ACC112 (cell line): ENCODE data around the gene SLC22A16.

Experiments
- H2AFZ ChIP-seq: fragments of 200-600 bp; sonication (generic); one replicate; pipeline ENCODE4 v1.6.0; 2017; ENCODE audit warnings: antibody characterized with exemption, low read length; ENCODE audit not compliant: unreplicated experiment
- H3K27ac ChIP-seq: fragments of 200-600 bp; sonication (generic); 2 replicates; pipeline ENCODE4 v1.5.1; 2014; ENCODE audit warnings: low read depth, mild to moderate bottlenecking, antibody characterized with exemption, low read length, moderate library complexity
- H3K27me3 ChIP-seq: fragments of 200-600 bp; sonication (generic); 2 replicates; pipeline ENCODE4 v1.6.1; 2014; ENCODE audit warnings: mild to moderate bottlenecking, antibody characterized with exemption, low read length, moderate library complexity, mixed read lengths; ENCODE audit not compliant: insufficient read depth
- H3K36me3 ChIP-seq: fragments of 200-600 bp; sonication (generic); 2 replicates; pipeline ENCODE4 v1.6.1; 2016; ENCODE audit warnings: mild to moderate bottlenecking, antibody characterized with exemption, low read length, moderate library complexity, mixed read lengths; ENCODE audit not compliant: insufficient read depth
- H3K4me1 ChIP-seq: fragments of 200-600 bp; sonication (generic); one replicate; pipeline ENCODE4 v1.6.1; 2016; ENCODE audit warnings: low read length, mixed read lengths; ENCODE audit not compliant: insufficient read depth, unreplicated experiment, control insufficient read depth
- H3K4me3 ChIP-seq: fragments of 200-600 bp; sonication (generic); 2 replicates; pipeline ENCODE4 v1.5.1; 2014; ENCODE audit warnings: mild to moderate bottlenecking, low read depth, low read length
- H3K79me2 ChIP-seq: fragments of 200-600 bp; sonication (generic); one replicate; pipeline ENCODE4 v1.6.0; 2016; ENCODE audit warnings: low read length; ENCODE audit not compliant: control insufficient read depth, unreplicated experiment, insufficient read depth

Gene SLC22A16

DNA sequence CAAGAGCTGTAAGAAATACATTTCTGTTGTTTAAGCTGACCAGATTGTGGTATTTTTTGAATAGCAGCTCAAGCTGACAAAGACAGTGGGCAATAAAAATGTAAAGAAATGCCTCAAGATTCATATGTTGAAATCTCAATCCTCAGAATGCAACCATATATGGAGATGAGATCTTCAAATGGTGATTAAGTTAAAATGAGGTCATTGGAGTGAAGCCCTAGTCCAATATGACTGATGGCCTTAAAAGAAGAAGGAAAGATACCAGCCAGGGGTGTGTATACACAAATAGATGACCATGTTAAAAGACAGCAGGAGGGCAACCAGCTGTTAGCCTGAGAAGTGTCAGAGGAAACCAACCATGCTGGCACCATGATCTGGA lies 54.0 kb downstream of the SLC22A16 start:
- Histone ChIP-seq H3K79me2 (no peaks in the 10 kb centered on the region), H3K4me1 (no peaks in the 10 kb centered on the region), H3K27me3 (peaks cover 70% of the 10 kb centered on the region), H3K4me3 (no peak overlapping the region), H3K36me3 (no peaks in the 10 kb centered on the region), H2AFZ (no peak overlapping the region), H3K27ac (no peak overlapping the region)

DNA sequence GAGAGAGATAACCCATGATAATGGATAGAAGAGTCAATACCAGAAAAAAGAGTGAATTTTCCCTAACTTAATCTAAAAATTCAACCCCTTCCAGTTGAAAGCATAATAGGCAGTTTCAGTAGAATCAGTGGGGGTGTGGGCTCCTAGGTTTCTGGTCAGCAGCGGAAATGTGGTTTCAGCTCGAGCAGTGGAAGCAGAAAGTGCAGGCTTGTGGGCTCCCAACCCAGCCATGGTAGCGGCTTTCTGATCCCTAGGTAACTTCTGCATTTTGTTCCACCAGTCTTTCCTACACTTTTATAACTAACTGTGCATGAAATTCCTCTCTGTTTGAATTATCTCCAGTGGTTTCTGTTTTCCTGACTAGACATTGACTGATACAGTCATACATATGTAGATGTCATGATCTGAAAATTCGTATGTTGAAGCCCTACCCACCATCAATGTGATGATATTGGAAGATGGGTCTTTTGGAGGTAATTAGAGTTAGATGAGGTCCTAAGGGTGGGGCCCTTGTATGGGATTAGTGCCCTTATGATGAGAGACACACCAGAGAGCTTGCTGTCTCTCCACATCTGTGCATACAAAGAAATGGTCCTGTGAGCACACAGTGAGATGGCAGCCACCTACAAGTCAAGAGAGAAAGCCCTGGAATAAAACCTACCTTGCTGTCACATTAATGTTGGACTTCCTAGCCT lies 54.5 kb downstream of the SLC22A16 start:
- Histone ChIP-seq H3K79me2 (no peaks in the 10 kb centered on the region), H3K4me1 (no peaks in the 10 kb centered on the region), H3K4me3 (no peak overlapping the region), H3K27ac (no peak overlapping the region), H2AFZ (no peak overlapping the region), H3K27me3 (peaks cover 67% of the 10 kb centered on the region), H3K36me3 (no peaks in the 10 kb centered on the region)

DNA sequence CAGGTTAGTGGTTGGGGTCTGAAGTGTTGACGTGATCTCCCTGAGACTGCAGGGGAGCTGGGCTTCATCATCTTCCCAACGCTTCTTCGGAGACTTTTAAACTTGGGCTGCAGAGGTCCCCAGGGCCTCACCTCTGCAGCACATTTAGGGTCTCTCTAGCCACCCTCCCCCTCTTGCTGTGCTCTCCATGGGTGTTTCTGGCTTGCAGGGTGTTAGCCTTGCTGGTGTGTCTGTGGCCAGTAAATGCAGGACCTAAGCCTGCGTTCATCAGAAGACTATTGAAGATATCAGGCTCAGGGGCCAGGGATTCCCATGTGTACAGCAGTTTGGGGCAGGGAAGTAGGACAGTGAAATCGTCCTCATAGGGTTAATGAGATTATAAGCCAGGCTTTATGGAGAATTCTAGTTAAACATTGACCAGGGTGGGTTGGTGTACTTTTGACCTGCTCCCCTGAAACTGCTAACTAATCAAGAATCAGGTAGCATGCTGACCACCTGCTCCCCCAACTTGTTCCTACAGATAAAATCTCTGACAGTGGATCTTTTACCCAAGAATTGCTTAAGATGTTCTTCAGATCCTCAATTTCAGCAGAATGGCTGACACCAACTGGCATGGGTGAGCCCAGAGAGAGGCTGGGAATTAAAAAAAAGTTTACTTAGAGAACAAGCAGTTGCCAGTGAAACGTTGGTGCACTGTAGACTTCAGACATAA lies 57.2 kb downstream of the SLC22A16 start:
- Histone ChIP-seq H3K36me3 (no peaks in the 10 kb centered on the region), H3K27me3 (peaks cover 45% of the 10 kb centered on the region), H3K4me3 (no peak overlapping the region), H2AFZ (no peak overlapping the region), H3K4me1 (peaks cover 15% of the 10 kb centered on the region), H3K27ac (no peak overlapping the region), H3K79me2 (no peaks in the 10 kb centered on the region)

DNA sequence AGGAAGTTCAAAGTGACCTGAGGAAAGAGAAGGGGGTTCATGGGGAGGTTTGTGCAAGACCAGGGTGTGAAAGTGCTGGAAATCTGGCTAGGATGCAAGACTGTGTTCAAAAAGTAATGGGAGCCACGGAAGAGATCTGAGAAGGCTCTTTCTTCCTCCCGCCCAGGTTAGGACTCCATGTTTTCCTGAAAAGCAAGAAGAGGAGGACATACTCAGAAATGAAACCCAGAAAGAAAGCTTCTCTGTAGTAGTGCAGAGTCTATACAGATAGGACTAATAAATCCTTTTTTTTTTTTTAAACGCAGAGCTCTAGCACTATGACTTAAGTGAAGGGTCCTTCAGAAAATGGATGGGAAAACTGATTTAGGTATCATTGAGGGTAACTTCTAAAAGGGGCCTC lies 57.8 kb downstream of the SLC22A16 start:
- no peaks in the 10 kb centered on the region for H3K79me2 ChIP-seq
- no peaks in the 10 kb centered on the region for H3K36me3 ChIP-seq
- H3K4me1 ChIP-seq, result peaks cover 15% of the 10 kb centered on the region
- peaks cover 39% of the 10 kb centered on the region for H3K27me3 ChIP-seq
- H2AFZ ChIP-seq, result no peak overlapping the region
- H3K4me3 ChIP-seq, result no peak overlapping the region
- no peak overlapping the region for H3K27ac ChIP-seq

DNA sequence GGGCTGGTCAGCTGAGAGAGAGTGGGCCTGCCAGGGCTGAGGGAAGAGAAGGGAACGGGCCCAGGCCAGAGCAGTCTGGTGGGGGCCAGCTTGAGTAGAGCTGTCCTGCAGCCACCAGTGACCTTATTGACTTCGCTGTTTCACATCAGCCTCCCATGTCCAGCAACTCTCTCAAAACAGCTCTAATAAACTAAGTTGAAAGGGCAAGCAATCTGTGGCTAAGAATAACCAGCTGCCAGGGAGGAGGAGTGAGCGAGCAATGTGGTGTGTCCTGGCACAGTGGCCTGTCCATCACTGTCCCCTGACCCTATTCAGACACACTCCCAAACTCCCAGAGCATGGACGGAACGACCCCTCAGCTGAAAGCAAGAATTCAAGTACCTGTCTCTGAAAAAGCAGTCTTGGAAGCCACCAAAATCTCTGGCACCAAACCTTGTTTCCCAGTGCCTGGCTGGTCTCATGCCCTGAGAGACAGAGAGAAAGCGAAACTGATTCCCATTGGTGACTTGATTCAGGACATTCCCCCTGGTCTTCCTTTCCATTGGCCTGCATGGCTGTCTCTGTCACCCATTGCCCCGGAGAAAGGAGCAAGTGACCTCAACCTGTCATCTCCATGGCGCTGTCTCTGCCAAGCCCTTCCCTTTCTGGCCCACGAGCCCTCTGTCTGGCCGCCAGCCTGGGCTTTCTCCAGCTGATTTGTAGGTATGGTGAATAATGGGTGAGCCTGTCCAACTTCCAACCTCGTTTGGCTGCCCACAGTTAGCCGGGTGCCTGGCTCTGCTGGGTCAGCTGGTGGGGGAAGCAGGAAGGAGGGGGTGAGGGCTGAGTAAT lies 61.1 kb downstream of the SLC22A16 start, which contains the start of gene DDO:
DDO (minus strand) TSS at position 490 of the 831 bp plus-strand sequence. CDS start 2,113 bp downstream, outside the sequence.
- Histone ChIP-seq H3K4me1 (peaks cover 15% of the 10 kb centered on the region), H3K4me3 (peak within 1 kb of the TSS; percentile 78), H3K79me2 (no peaks in the 10 kb centered on the region), H3K27ac (peak within 1 kb of the TSS; percentile 36; the same call in 1 of the 2 replicates), H3K36me3 (no peaks in the 10 kb centered on the region), H2AFZ (peak within 1 kb of the TSS; percentile 95), H3K27me3 (peaks cover 13% of the 10 kb centered on the region)

DNA sequence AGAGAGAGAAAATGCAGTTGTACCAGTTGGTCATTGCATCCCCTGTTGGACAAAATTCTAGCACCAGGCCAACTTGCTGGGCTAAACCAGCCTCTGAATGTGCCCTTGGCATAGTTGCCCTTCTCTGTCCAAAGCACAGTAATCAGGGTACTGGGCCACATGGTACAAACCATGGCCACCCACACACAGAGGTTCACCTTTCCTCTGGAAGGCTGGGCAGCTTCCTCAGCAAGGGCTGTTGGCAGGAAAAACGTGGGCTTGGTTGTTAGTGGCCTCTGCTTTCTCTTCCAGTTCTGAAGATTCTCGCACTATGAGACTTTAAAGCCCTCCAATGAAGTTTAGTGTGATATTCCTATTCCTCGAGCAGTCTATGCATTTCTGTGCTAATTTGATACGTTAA lies 61.7 kb downstream of the SLC22A16 start:
- Histone ChIP-seq H3K4me1 (peaks cover 15% of the 10 kb centered on the region), H3K79me2 (no peaks in the 10 kb centered on the region), H2AFZ (peak overlapping the region; percentile 95), H3K27ac (0 out of 2 replicates have a peak overlapping the region, but pooled peaks have one; percentile 36), H3K27me3 (peaks cover 7% of the 10 kb centered on the region), H3K4me3 (peak overlapping the region; percentile 78), H3K36me3 (no peaks in the 10 kb centered on the region)

DNA sequence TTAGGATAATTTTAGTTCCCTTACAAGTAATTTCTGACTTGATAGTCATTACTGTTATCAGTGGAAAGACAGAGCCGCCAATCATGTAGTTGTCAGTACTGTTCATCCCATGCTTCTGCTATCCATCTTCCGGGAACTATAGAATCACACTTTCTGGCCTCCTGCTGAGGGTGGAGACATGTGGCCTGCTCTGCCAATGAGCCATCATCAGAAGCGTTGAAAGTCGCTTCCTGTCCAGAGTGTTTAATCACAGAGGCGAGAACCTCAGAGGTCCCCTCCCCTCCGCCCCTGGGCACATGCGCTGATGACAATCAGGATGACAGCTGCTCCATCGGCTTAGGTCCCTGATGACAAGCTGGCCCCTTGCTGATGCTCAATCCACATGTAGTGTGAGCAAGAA lies 64.1 kb downstream of the SLC22A16 start:
- H2AFZ ChIP-seq, result no peak overlapping the region
- no peaks in the 10 kb centered on the region for H3K27me3 ChIP-seq
- no peaks in the 10 kb centered on the region for H3K36me3 ChIP-seq
- H3K27ac ChIP-seq, result no peak overlapping the region
- H3K4me1 ChIP-seq, result peaks cover 15% of the 10 kb centered on the region
- H3K4me3 ChIP-seq, result no peak overlapping the region
- no peaks in the 10 kb centered on the region for H3K79me2 ChIP-seq

DNA sequence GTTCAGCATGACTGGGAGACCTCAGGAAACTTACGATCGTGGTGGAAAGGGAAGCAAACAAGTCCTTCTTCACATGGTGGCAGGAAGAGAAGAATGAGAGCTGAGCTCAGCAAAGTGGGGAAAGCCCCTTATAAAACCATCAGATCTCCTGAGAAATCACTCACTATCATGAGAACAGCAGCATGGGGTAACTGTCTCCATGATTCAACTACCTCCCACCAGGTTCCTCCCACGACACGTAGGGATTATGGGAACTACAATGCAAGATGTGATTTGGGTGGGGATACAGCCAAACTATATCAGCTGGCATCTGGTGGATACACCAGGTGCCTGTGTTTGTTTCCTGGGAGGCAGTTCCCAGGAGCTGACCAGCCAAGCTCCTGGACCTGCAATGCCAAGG lies 65.9 kb downstream of the SLC22A16 start:
- Histone ChIP-seq H2AFZ (no peak overlapping the region), H3K36me3 (no peaks in the 10 kb centered on the region), H3K27ac (no peak overlapping the region), H3K79me2 (no peaks in the 10 kb centered on the region), H3K4me3 (no peak overlapping the region), H3K27me3 (no peaks in the 10 kb centered on the region), H3K4me1 (peaks cover 11% of the 10 kb centered on the region)

DNA sequence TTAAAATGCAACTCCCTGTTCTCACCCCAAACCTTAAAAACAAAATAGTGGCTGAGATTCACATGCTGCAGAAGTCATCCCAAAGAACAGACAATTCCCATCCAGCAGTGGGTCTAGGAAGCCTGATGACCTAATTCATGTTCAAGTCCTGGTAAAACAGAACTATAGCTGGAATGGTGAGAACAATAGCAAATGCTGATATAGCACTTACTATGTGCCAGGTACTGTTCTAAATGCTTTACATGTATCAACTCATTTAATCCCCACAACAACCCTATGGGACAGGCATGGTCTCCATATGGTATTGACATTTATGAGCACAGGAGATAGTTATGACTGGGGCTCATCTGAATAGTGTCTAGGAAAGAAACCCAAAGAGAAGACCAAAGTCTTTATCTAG lies 66.6 kb downstream of the SLC22A16 start:
- no peaks in the 10 kb centered on the region for H3K36me3 ChIP-seq
- peaks cover 4% of the 10 kb centered on the region for H3K4me1 ChIP-seq
- no peak overlapping the region for H2AFZ ChIP-seq
- H3K79me2 ChIP-seq, result no peaks in the 10 kb centered on the region
- no peak overlapping the region for H3K4me3 ChIP-seq
- no peaks in the 10 kb centered on the region for H3K27me3 ChIP-seq
- H3K27ac ChIP-seq, result no peak overlapping the region

DNA sequence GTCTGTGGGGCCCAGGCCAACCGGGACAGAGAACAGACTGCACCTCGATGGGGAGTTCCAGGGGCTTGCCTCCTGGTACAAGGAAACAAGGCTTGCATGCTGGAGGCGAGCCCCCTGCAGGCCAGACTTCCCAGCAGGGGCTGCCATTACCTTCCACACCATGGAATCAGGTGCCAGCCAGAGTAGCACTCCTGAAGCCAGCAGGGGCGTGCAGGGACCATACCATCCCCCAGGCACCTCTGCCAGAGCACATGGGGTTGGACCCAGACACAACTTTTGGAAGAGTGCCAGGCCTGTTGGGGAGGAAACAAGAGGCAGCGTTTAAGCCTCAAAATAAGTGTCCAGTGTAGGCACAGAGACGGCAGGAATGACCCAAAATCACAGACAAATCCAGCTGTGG lies 67.5 kb downstream of the SLC22A16 start:
- H3K36me3 ChIP-seq, result no peaks in the 10 kb centered on the region
- no peaks in the 10 kb centered on the region for H3K4me1 ChIP-seq
- no peaks in the 10 kb centered on the region for H3K79me2 ChIP-seq
- H3K27ac ChIP-seq, result no peak overlapping the region
- H3K27me3 ChIP-seq, result no peaks in the 10 kb centered on the region
- no peak overlapping the region for H3K4me3 ChIP-seq
- no peak overlapping the region for H2AFZ ChIP-seq
